Cardiac septum (tissue), 1 donor: ENCODE measurements around the gene SPIB. TPM values are rescaled to one million over a fixed set of nuclear protein-coding genes. Genes with fewer than 3 reads are reported as not detected.

Experiments
- DNase-seq: peaks from one replicate; pipeline ENCODE4 v3.0.0-alpha.2; 2020; ENCODE audit warnings: low spot score
- intact Hi-C: fragments of 100-400 bp; cut with DNase I; formaldehyde crosslinking; loops from one replicate; pipeline ENCODE4 v1.14.0; 2022
- long read RNA-seq: library from polyadenylated mRNA; unstranded; transcript quantifications from one replicate; pipeline ENCODE4 v2.0.0, GENCODE V29; 2021
- total RNA-seq: library from RNA; stranded (reverse); fragmentation: NEBNext Ultra II Directional; extraction: Animal tissue kit (Norgen Biotek cat#: 25700); gene quantifications from one replicate; pipeline ENCODE4 v1.2.1, GENCODE V29; 2021
- donor health status: DM: no; HTN: no; CAD: no.

SPIB gene
- total RNA-seq, result not detected
- long read RNA-seq, result 0 reads

- DNase-seq, result no peak
- intact Hi-C loops, result no loop called here
Measured at GRCh38 chr19:50418176-50419021, at the start of gene SPIB. Gene SPIB, plus strand, starts transcription at chr19:50418938. Its CDS starts 25 bp downstream, at chr19:50418963.

DNA sequence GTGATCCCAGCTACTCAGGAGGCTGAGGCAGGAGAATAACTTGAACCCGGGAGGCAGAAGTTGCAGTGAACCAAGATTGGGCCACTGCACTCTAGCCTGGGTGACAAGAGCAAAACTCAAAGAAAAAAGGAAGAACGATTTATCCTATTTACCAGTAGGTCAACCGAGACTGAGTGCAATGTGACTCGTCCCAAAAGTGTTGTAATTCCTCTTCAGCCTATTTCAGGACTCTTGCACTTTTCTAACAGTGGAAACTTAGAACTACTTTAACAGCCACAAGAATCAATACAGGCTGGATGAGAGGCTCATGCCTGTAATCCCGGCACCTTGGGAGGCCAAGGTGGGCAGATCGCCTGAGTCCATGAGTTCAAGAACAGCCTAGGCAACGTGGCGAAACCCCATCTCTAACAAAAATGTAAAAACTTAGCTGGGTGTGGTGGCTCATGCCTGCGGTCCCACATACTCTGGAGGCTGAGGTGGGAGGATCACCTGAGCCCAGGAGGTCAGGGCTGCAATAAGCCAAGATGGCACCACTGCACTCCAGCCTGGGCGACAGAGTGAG lies 46.7 kb upstream of the SPIB start:
- intact Hi-C loops, result no loop called here
- DNase-seq, result no peak

DNA sequence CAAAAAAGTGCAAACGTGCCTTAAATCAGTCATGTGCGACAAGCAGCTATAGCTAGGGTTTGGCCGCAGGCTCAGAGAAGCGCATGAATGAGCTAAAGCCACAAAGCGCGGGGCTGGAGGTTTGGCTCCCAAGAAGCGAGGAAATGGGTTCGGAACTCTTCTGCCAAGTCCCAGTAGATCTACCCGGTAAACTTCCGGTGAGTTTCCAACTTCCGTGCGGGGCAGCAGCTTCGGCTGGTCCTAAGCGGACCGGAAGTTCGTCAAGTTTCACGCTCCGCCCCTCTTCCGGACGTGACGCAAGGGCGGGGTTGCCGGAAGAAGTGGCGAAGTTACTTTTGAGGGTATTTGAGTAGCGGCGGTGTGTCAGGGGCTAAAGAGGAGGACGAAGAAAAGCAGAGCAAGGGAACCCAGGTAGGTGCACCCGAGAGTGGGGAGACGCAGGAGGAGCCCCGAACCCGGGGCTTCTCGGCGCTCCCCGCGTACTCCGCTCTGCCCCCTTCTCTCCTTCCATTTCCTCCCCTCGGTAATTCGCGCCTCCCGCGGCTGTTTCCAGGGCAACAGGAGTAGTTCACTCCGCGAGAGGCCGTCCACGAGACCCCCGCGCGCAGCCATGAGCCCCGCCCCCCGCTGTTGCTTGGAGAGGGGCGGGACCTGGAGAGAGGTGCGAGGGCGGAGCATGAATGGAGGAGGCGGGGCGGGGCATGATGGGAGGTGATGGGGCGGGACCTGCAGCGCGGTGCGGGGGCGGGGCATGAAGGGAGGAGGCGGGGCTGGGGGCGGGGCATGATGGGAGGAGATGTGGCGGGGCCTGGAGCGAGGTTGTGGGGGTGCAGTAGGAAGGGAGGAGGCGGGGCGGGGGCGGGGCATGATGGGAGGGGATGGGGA lies 42.3 kb upstream of the SPIB start, which contains the start of gene NR1H2:
Gene NR1H2 (plus strand): TSS at position 292 of the 885 bp plus-strand sequence. CDS start 1,149 bp downstream, outside the sequence.
- intact Hi-C loops, result loop anchor here (5.0 kb wide), 1 partner anchor 101 kb away; the partner anchor contains the start of genes EMC10 and GARIN5A
- DNase-seq, result peak; percentile 98

GRCh38 chr19:50377051-50377461 lies 41.7 kb upstream of the SPIB start:
- intact Hi-C loops, result loop anchor here (5.0 kb wide), 1 partner anchor 100 kb away; the partner anchor contains the start of genes EMC10 and GARIN5A
- DNase-seq, result no peak

GRCh38 chr19:50377517-50377916 lies 41.2 kb upstream of the SPIB start:
- intact Hi-C loops, result loop anchor here (5.0 kb wide), 1 partner anchor 100 kb away; the partner anchor contains the start of genes EMC10 and GARIN5A
- no peak for DNase-seq

GRCh38 chr19:50378169-50378862 lies 40.4 kb upstream of the SPIB start:
- no peak for DNase-seq
- intact Hi-C loops, result loop anchor here (5.0 kb wide), 1 partner anchor 99 kb away; the partner anchor contains the start of genes EMC10 and GARIN5A

- intact Hi-C loops, result loop anchor here (5.0 kb wide), 1 partner anchor 98 kb away; the partner anchor contains the start of genes EMC10 and GARIN5A
Measured at GRCh38 chr19:50378863-50379236, 39.9 kb upstream of the SPIB start.

DNA sequence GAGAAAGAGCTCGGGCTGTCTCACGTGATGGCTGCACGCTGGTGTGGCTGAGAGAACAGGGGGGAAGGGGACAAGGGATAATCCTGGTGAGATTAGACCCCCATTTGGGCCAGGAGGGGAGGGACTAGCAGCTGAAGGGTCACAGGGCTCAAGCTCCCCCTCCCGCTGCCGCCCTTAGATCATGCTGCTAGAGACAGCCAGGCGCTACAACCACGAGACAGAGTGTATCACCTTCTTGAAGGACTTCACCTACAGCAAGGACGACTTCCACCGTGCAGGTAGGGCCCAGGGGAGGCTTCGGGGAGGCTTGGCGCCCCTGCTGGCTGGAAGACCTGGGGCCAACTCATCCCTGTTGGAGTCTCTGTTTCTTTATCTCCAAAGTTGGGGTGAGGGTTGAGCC lies 39.1 kb upstream of the SPIB start:
- no peak for DNase-seq
- intact Hi-C loops, result loop anchor here (5.0 kb wide), 1 partner anchor 98 kb away; the partner anchor contains the start of genes EMC10 and GARIN5A

More at GRCh38 chr19:50378863-50379236, 39.9 kb upstream of the SPIB start:
- DNase-seq, result no peak

DNA sequence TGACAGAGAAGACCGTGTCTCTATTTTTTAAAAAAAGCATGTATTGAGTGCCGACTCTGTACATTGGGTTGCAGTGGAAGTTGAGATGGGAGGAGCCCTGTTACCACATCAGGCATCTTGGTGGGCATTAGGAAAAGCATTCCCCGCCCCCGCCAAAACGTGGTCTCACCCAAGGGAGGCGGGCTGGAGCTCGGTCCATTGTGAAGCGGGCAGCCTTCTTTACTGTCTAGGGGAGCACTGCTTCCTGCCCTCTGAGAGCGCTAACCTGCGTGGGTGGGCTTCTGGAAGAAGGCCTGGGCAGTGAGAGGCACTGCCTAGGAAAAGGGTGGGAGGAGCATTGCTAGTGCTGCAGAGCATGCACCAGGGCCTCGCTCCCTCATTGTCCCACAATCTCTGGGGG lies 38.6 kb upstream of the SPIB start:
- intact Hi-C loops, result no loop called here

GRCh38 chr19:50380751-50381151 lies 38.0 kb upstream of the SPIB start:
- intact Hi-C loops, result no loop called here
- no peak for DNase-seq

More for the DNA sequence above, 38.6 kb upstream of the SPIB start:
- DNase-seq, result no peak

- no peak for DNase-seq
- intact Hi-C loops, result no loop called here
Measured at GRCh38 chr19:50381881-50382729, 36.6 kb upstream of the SPIB start.

DNA sequence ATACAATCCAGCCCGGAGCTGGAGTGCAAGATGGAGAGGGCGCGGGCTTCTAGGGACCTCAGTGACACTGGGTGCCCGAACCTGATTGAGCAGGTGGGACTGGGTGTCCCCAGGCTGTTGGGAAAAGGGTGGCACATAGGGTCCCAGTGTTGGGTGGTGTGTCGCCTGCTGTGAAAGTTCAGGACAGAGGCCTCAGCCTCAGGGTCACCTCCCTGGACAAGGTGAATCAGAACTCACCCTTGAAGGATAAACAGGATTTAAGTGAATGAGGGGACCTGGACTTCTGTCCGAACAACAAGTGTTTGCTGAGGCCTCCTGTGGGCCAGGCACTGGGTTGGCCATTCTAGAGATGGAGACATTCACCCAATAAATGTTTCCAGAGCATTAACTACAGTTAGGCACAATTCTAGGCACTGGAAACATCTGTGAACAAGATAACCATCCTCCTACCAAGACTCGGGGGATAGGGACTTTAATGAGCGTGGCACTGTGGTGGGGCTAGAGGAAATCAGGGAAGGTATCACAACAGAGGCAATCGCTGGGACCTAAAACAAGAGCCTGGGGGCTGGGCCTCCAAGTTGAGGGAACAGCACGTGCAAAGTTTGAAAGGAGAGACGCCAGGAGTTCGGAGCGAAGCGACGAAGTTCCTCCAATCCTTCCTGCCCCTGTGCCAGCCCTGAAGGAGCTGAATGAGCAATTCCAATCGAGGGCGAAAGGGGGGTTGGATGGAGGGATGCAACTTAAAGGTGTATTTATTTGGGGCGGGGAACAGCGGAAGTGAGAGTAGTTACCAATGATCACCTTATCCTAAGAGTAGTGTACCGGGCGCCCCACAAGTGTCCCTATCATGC lies 35.5 kb upstream of the SPIB start:
- intact Hi-C loops, result no loop called here
- no peak for DNase-seq

- intact Hi-C loops, result loop anchor here (1.0 kb wide), 1 partner anchor 127 kb away; the partner anchor contains the start of gene JOSD2
- peak; percentile 98 for DNase-seq
Measured at GRCh38 chr19:50383852-50384684, 34.7 kb upstream of the SPIB start, which contains the start of gene POLD1. Gene POLD1, plus strand, starts transcription at chr19:50384347. Its CDS starts 14,505 bp downstream, at chr19:50398852.

DNA sequence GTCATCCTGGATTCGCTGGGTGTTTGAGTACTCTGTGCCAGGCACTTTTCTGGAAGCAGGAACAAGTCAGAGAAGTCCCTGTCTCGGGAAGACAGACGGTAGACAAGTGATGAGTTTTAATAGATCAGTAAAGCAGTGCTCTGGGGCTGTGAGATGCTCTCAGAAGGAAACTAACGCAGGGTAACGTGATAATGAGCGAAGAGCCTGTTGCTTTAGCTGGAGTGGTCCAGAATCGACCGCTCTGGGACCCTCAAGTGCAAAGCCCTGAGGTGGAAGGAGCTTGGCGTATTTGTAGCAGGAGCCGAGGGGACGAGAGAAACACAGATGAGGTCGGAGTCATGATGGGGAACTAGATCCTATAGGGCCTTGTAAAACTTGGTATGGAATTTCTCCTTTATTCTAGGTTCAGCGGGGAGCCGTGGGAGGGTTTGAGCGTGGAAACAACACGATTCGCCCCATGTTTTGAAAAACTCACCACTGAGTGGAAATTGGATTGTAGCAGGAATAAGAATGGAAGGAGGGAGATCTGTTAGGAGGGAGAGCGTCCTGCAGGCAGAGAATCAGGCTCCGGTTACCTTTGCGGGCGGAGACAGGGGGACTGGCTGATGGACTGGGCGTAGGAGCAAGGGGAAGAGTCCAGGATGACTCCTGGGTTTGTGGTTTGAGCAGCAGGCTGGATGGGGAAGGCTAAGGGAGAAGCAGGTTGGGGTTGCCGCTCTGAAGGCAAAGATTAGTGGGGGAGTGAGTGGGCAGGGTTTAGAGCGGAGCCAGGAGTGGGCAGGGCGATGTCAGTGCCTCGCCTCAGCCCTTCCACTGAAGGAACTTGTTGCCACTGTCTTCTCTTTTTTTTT lies 33.8 kb upstream of the SPIB start:
- intact Hi-C loops, result loop anchor here (1.0 kb wide), 1 partner anchor 126 kb away; the partner anchor contains the start of gene JOSD2

More for the DNA sequence above, 33.8 kb upstream of the SPIB start:
- DNase-seq, result no peak
